Measurements from ENCODE around the gene ITFG2. TPM values are rescaled to one million over a fixed set of nuclear protein-coding genes. Genes with fewer than 3 reads are reported as not detected.

Gene ITFG2
- total RNA-seq (19.5 and 20.9 TPM in 2 replicates), polyA plus RNA-seq (23.5 and 31.7 TPM in 2 replicates)

DNA sequence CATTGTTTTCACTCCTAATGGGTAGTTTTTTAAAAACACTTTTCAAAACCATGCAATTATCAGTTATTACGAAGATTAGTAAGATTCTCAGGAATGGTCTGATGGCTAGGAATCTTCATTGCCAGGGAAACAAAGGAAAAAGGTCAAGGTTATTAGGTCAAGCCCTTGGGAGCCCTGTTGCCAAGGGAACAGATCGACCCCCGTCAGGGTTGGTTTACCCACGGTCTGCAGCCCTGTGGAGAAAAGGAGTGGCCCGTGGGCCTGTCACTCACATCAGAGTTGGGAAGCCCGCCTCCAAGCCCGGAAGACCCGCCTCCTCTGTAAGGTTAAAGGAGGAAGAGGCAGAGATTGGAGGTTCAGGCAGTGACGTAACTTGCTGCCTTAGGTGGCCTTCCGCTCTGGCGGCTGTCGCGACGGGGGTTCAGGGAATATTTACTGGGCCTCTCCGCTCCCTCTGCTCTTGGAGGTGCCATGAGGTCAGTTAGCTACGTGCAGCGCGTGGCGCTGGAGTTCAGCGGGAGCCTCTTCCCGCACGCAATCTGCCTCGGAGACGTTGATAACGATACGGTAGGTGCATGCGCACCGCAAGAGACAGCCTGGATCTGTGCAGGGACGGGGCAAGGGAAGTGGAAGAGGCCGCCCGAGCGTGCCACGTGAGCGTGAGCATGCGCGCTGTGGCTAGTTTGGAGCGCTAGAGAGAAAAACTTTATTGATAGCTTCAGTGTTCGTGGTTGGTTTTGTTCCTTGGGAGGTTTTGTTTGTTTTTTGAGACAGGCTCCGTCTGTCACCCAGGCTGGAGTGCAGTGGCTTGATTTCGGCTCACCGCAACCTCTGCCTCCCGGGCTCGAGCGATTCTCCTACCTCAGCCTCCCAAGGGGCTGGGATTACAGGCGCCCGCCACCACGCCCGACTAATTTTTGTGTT lies at the start of gene ITFG2:
Gene ITFG2 (plus strand): TSS at position 379 of the 924 bp plus-strand sequence. CDS start 93 bp downstream, at position 472.
- Histone ChIP-seq H2AFZ (peak within 1 kb of the TSS; percentile 64), H3K9me3 (ENCODE audit: low read depth) (no peaks in the 10 kb centered on the region), H3K36me3 (replicated peaks; ENCODE audit: insufficient read depth, low read depth) (no peaks in the 10 kb centered on the region), H3K9me2 (replicated peaks; ENCODE audit: insufficient read depth) (no peaks in the 10 kb centered on the region), H3K79me2 (peaks cover 27% of the 10 kb centered on the region), H3K27ac (peak within 1 kb of the TSS; percentile 94), H3K27me3 (no peaks in the 10 kb centered on the region), H3K4me3 (peak within 1 kb of the TSS; percentile 57), H3K4me1 (ENCODE audit: insufficient read depth) (peaks cover 4% of the 10 kb centered on the region), H3K4me2 (peak within 1 kb of the TSS; percentile 85), H4K20me1 (ENCODE audit: insufficient read depth, poor library complexity, severe bottlenecking) (no peaks in the 10 kb centered on the region)
- TF ChIP-seq, protein P1, sequence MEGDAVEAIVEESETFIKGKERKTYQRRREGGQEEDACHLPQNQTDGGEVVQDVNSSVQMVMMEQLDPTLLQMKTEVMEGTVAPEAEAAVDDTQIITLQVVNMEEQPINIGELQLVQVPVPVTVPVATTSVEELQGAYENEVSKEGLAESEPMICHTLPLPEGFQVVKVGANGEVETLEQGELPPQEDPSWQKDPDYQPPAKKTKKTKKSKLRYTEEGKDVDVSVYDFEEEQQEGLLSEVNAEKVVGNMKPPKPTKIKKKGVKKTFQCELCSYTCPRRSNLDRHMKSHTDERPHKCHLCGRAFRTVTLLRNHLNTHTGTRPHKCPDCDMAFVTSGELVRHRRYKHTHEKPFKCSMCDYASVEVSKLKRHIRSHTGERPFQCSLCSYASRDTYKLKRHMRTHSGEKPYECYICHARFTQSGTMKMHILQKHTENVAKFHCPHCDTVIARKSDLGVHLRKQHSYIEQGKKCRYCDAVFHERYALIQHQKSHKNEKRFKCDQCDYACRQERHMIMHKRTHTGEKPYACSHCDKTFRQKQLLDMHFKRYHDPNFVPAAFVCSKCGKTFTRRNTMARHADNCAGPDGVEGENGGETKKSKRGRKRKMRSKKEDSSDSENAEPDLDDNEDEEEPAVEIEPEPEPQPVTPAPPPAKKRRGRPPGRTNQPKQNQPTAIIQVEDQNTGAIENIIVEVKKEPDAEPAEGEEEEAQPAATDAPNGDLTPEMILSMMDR (IDR thresholded peaks at IDR 0.05; ENCODE audit: poor library complexity) = no peak
- no peak for TF ChIP-seq EZH2phosphoT487 (IDR thresholded peaks at IDR 0.05; ENCODE audit: low read depth, severe bottlenecking, unreplicated experiment)
- no peak for TF ChIP-seq EZH2 (IDR thresholded peaks at IDR 0.05; ENCODE audit: borderline replicate concordance)
- peak; percentile 98 for DNase-seq (ENCODE audit: low spot score)
- 1% methylated on average over 48 of the region's 48 CpGs for WGBS (ENCODE audit: low lambda C conversion rate, missing lambda C conversion rate)

DNA sequence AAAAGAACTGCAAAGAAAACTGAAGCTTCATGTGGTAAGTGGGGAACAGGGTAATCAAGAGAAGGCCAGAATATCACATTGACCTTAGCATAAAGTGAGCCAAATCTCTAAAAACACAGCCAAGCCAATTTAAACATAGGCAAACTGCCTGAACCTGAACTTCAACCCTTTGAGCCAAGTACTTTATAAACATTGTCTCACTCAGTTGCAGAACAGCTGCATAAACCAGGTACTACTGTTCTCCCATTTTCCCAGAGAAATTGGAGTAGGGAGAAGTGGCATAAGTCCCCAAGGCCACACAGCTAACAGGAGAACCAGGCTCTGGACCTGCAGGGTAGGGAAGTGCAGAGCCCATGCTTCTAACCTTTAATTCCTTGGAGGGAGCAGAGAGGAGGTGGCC lies 48.1 kb upstream of the ITFG2 start:
- Histone ChIP-seq H3K4me1 (ENCODE audit: insufficient read depth) (no peaks in the 10 kb centered on the region), H3K27ac (no peak overlapping the region), H3K9me3 (ENCODE audit: low read depth) (no peaks in the 10 kb centered on the region), H4K20me1 (ENCODE audit: insufficient read depth, poor library complexity, severe bottlenecking) (no peaks in the 10 kb centered on the region), H3K79me2 (no peaks in the 10 kb centered on the region), H3K4me2 (no peak overlapping the region), H3K27me3 (no peaks in the 10 kb centered on the region), H2AFZ (no peak overlapping the region), H3K36me3 (replicated peaks; ENCODE audit: insufficient read depth, low read depth) (no peaks in the 10 kb centered on the region), H3K4me3 (no peak overlapping the region), H3K9me2 (replicated peaks; ENCODE audit: insufficient read depth) (no peaks in the 10 kb centered on the region)
- DNase-seq (ENCODE audit: low spot score) = no peak
- TF ChIP-seq, protein P1 (IDR thresholded peaks at IDR 0.05; ENCODE audit: poor library complexity) = no peak
- TF ChIP-seq EZH2 (IDR thresholded peaks at IDR 0.05; ENCODE audit: borderline replicate concordance) (no peak), EZH2phosphoT487 (IDR thresholded peaks at IDR 0.05; ENCODE audit: low read depth, severe bottlenecking, unreplicated experiment) (no peak)

DNA sequence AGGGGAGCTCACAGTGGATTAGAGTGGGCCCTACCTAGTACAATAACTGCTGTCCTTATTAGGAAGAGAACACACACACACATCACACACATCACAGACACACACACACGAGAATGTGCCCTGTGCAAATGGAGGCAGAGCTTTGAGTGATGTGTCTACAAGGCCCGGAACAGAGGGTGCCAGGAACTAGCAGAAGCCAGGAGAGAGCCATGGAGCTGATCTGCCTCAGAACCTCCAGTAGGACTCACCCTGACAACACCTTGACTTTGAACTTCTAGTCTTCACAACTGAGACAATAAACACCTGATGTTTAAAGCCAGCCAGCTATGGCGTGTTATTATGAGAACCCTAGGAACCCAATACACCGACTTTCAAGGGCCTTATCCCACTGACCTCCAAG lies 47.4 kb upstream of the ITFG2 start:
- H4K20me1 ChIP-seq (ENCODE audit: insufficient read depth, poor library complexity, severe bottlenecking) = no peaks in the 10 kb centered on the region
- no peaks in the 10 kb centered on the region for H3K4me1 ChIP-seq (ENCODE audit: insufficient read depth)
- H2AFZ ChIP-seq = no peak overlapping the region
- no peaks in the 10 kb centered on the region for H3K9me2 ChIP-seq (replicated peaks; ENCODE audit: insufficient read depth)
- no peaks in the 10 kb centered on the region for H3K36me3 ChIP-seq (replicated peaks; ENCODE audit: insufficient read depth, low read depth)
- TF ChIP-seq EZH2 (IDR thresholded peaks at IDR 0.05; ENCODE audit: borderline replicate concordance) = no peak
- TF ChIP-seq EZH2phosphoT487 (IDR thresholded peaks at IDR 0.05; ENCODE audit: low read depth, severe bottlenecking, unreplicated experiment) = no peak
- TF ChIP-seq, protein P1 (IDR thresholded peaks at IDR 0.05; ENCODE audit: poor library complexity) = no peak
- H3K9me3 ChIP-seq (ENCODE audit: low read depth) = no peaks in the 10 kb centered on the region
- no peak overlapping the region for H3K4me2 ChIP-seq
- no peaks in the 10 kb centered on the region for H3K27me3 ChIP-seq
- no peak for DNase-seq (ENCODE audit: low spot score)
- WGBS (ENCODE audit: low lambda C conversion rate, missing lambda C conversion rate) = 88% methylated on average over 4 of the region's 4 CpGs
- H3K79me2 ChIP-seq = no peaks in the 10 kb centered on the region
- H3K4me3 ChIP-seq = no peak overlapping the region
- H3K27ac ChIP-seq = no peak overlapping the region

All from hepatocyte (in vitro differentiated cells).